Upper lobe of right lung (tissue), 1 donor: ENCODE results near the gene SLC44A4. TPM values are rescaled to one million over a fixed set of nuclear protein-coding genes. Genes with fewer than 3 reads are reported as not detected.

ENCODE experiments used
- ATAC-seq: fragments of 200-7000 bp; cut with Tn5 transposase; one replicate; pipeline ENCODE4 v1.9.1; 2020; ENCODE audit warnings: mild to moderate bottlenecking, moderate library complexity
- DNase-seq: peaks from one replicate; pipeline ENCODE4 v3.0.0-alpha.2; 2020
- H3K27ac ChIP-seq: fragments of 200-600 bp; one replicate; pipeline ENCODE4 v1.8.0; 2022
- H3K27me3 ChIP-seq: fragments of 200-600 bp; one replicate; pipeline ENCODE4 v1.8.0; 2022; ENCODE audit warnings: mild to moderate bottlenecking
- H3K36me3 ChIP-seq: fragments of 200-600 bp; one replicate; pipeline ENCODE4 v1.8.0; 2022
- H3K4me1 ChIP-seq: fragments of 200-600 bp; one replicate; pipeline ENCODE4 v1.8.0; 2022
- H3K4me3 ChIP-seq: fragments of 200-600 bp; one replicate; pipeline ENCODE4 v1.8.0; 2022; ENCODE audit warnings: mild to moderate bottlenecking
- H3K9me3 ChIP-seq: fragments of 200-600 bp; one replicate; pipeline ENCODE4 v1.8.0; 2022
- CTCF ChIP-seq: fragments of 200-600 bp; IDR thresholded peaks from one replicate; pipeline ENCODE4 v1.8.0; 2022; ENCODE audit warnings: antibody characterized with exemption
- intact Hi-C: fragments of 100-400 bp; cut with DNase I; formaldehyde crosslinking; loops from one replicate; pipeline ENCODE4 v1.11.0; 2022
- total RNA-seq: library from RNA; stranded (reverse); fragmentation: NEBNext Ultra II Directional; extraction: Animal tissue kit (Norgen Biotek cat#: 25700); gene quantifications from one replicate; pipeline ENCODE4 v1.2.1, GENCODE V29; 2021
- donor health status: DM: no; HTN: yes; CAD: no; lungs with severe emphysema.

SLC44A4 gene
- total RNA-seq, 1 donor from 2014 or later: 23.1 TPM

- Histone ChIP-seq H3K36me3 (no peaks in the 10 kb centered on the region), H3K27me3 (no peaks in the 10 kb centered on the region), H3K4me3 (no peak overlapping the region), H3K27ac (peak overlapping the region; percentile 6), H3K4me1 (peaks cover 12% of the 10 kb centered on the region), H3K9me3 (no peaks in the 10 kb centered on the region)
- TF ChIP-seq CTCF: no peak
- ATAC-seq (peak; percentile 88), DNase-seq (no peak)
- intact Hi-C loops: no loop called here
These were observed 42.0 kb upstream of the SLC44A4 start for GRCh38 chr6:31920811-31921210.

- Histone ChIP-seq H3K4me1 (peaks cover 12% of the 10 kb centered on the region), H3K9me3 (no peaks in the 10 kb centered on the region), H3K4me3 (no peak overlapping the region), H3K36me3 (no peaks in the 10 kb centered on the region), H3K27me3 (no peaks in the 10 kb centered on the region), H3K27ac (peak overlapping the region; percentile 6)
- ATAC-seq: no peak
- intact Hi-C loops: no loop called here
- no peak for TF ChIP-seq CTCF
- DNase-seq: no peak
These were observed 41.0 kb upstream of the SLC44A4 start for GRCh38 chr6:31919624-31920303.

GRCh38 chr6:31918069-31918720, 39.4 kb upstream of the SLC44A4 start:
- Histone ChIP-seq H3K27ac (no peak overlapping the region), H3K36me3 (no peaks in the 10 kb centered on the region), H3K27me3 (no peaks in the 10 kb centered on the region), H3K9me3 (no peaks in the 10 kb centered on the region), H3K4me1 (peaks cover 12% of the 10 kb centered on the region), H3K4me3 (no peak overlapping the region)
- TF ChIP-seq CTCF: no peak
- DNase-seq (no peak), ATAC-seq (no peak)
- intact Hi-C loops: no loop called here

- Histone ChIP-seq H3K4me3 (no peak overlapping the region), H3K9me3 (no peaks in the 10 kb centered on the region), H3K27ac (no peak overlapping the region), H3K27me3 (no peaks in the 10 kb centered on the region), H3K36me3 (no peaks in the 10 kb centered on the region), H3K4me1 (peaks cover 8% of the 10 kb centered on the region)
- intact Hi-C loops: no loop called here
- DNase-seq: no peak
- TF ChIP-seq CTCF: no peak
- no peak for ATAC-seq
These were observed 37.0 kb upstream of the SLC44A4 start for GRCh38 chr6:31915756-31916155.

- DNase-seq (no peak), ATAC-seq (no peak)
- intact Hi-C loops: no loop called here
- Histone ChIP-seq H3K36me3 (no peaks in the 10 kb centered on the region), H3K4me1 (peaks cover 4% of the 10 kb centered on the region), H3K9me3 (no peaks in the 10 kb centered on the region), H3K4me3 (no peak overlapping the region), H3K27ac (no peak overlapping the region), H3K27me3 (no peaks in the 10 kb centered on the region)
- no peak for TF ChIP-seq CTCF
These were observed 36.6 kb upstream of the SLC44A4 start for GRCh38 chr6:31915351-31915750.
